IMR-90 (cell line): ENCODE results near the gene VPS33B.
A peak's percentile ranks its signal among the peaks of the same experiment; 100 is the strongest.

Source experiments
- CTCF ChIP-seq: conservative IDR thresholded peaks from 2 replicates; pipeline ENCODE4 v1.5.1; 2012; ENCODE audit warnings: mild to moderate bottlenecking, low read depth, low read length, improper control_type of control experiment
- MAFK ChIP-seq: IDR thresholded peaks from 2 replicates; pipeline ENCODE4 v1.6.1; 2012; ENCODE audit warnings: low read depth, low read length, improper control_type of control experiment
- POLR2A ChIP-seq: IDR thresholded peaks from 2 replicates; pipeline ENCODE4 v1.6.1; 2012; ENCODE audit warnings: mild to moderate bottlenecking, low read depth, low read length
- RCOR1 ChIP-seq: IDR thresholded peaks from 2 replicates; pipeline ENCODE4 v1.6.1; 2012; ENCODE audit warnings: mild to moderate bottlenecking, low read length, improper control_type of control experiment; ENCODE audit not compliant: insufficient replicate concordance
- RFX5 ChIP-seq: IDR thresholded peaks from 2 replicates; pipeline ENCODE4 v1.8.0; 2012; ENCODE audit warnings: low read depth, mild to moderate bottlenecking, low read length, moderate library complexity
- SMC3 ChIP-seq: fragments of 150-350 bp; IDR thresholded peaks from 2 replicates; pipeline ENCODE4 v1.6.1; 2016; ENCODE audit warnings: low read depth, mild to moderate bottlenecking, antibody characterized with exemption, low read length, moderate library complexity
- TF ChIP-seq, protein P1 (sequence below): fragments of 150-350 bp; IDR thresholded peaks from 2 replicates; pipeline ENCODE4 v1.6.1; 2017; ENCODE audit warnings: mild to moderate bottlenecking, antibody characterized with exemption, low read length, low read depth

DNA sequence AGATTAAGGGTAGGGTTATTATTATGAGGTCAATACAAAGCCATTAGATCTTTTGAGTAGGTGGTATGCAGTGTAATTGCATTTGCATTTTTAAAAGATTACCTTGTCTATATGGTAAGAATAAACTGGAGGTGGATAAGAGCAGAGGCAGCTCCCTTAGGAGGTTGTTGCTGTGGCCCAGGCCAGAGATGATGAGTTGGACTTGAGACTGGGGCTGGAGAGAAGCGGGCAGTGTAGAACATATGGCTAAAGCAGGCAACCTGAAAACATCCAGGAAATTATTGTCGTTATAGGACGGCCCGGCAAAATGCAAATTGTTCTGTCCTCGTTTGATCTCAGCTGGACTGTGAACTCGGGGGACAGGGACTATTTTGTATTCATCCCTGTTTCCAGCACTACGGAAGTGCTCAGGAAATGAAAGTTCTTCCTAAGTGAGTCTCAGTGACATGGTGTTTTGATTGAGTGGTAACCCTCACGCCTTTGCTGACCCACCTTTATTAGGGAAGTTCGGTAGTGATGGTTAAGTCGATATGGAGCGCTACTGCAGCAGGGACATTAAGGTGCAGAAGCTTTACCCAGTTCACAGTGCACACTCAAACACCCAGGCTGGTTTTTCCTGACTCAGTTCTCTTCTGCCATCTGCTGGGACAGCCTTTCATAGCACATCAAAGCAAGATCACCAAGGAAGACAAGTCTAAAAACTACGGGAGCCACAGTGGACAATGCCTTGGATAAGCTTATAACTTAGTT is 27.2 kb upstream of the VPS33B start:
- TF ChIP-seq CTCF (peak; percentile 58), POLR2A (no peak), SMC3 (peak; percentile 37; the same call in 1 of the 2 replicates), MAFK (no peak), RCOR1 (no peak), RFX5 (no peak)
- TF ChIP-seq, protein P1, sequence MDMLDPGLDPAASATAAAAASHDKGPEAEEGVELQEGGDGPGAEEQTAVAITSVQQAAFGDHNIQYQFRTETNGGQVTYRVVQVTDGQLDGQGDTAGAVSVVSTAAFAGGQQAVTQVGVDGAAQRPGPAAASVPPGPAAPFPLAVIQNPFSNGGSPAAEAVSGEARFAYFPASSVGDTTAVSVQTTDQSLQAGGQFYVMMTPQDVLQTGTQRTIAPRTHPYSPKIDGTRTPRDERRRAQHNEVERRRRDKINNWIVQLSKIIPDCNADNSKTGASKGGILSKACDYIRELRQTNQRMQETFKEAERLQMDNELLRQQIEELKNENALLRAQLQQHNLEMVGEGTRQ, result no peak
